Liver (tissue), 9 donors: Measurements from ENCODE around the gene USP37. TPM values are rescaled to one million over a fixed set of nuclear protein-coding genes. Genes with fewer than 3 reads are reported as not detected.

Experiments used
- DNase-seq: peaks from one replicate; pipeline ENCODE4 v3.0.0-alpha.2; 2017; ENCODE audit warnings: low spot score
- H3K27ac ChIP-seq, 2 donors: one replicate each; pipeline ENCODE4 v1.7.0; 2013; ENCODE audit warnings: inconsistent platforms in 2 of 2, low read length in 2 of 2, control low read depth in 1 of 2, low read depth in 1 of 2, mild to moderate bottlenecking in 1 of 2
- H3K27me3 ChIP-seq, 4 donors: one replicate each; pipeline versions ENCODE4 v1.6.1 to v1.7.0; 2013; ENCODE audit warnings: low read length in 3 of 4, inconsistent platforms in 1 of 4, mild to moderate bottlenecking in 1 of 4, moderate library complexity in 1 of 4; ENCODE audit not compliant: control insufficient read depth in 4 of 4, insufficient read depth in 4 of 4
- H3K36me3 ChIP-seq, 4 donors: one replicate each; pipeline versions ENCODE4 v1.6.1 to v1.7.0; 2013; ENCODE audit warnings: low read length in 3 of 4, mild to moderate bottlenecking in 3 of 4, low read depth in 1 of 4, moderate library complexity in 1 of 4; ENCODE audit not compliant: control insufficient read depth in 4 of 4, insufficient read depth in 3 of 4
- H3K4me1 ChIP-seq, 4 donors: one replicate each; pipeline versions ENCODE4 v1.6.1 to v1.7.0; 2013; ENCODE audit warnings: low read length in 3 of 4, mild to moderate bottlenecking in 3 of 4, moderate library complexity in 1 of 4; ENCODE audit not compliant: control insufficient read depth in 4 of 4, insufficient read depth in 4 of 4
- H3K4me3 ChIP-seq, 3 donors: one replicate each; pipeline versions ENCODE4 v1.6.1 to v1.7.0; 2013; ENCODE audit warnings: low read length in 3 of 3, control low read depth in 1 of 3, low read depth in 1 of 3, mild to moderate bottlenecking in 1 of 3
- H3K9ac ChIP-seq, 2 donors: one replicate each; pipeline ENCODE4 v1.7.0; 2013; ENCODE audit warnings: low read length in 2 of 2, mild to moderate bottlenecking in 2 of 2, moderate library complexity in 2 of 2, control low read depth in 1 of 2, low read depth in 1 of 2
- H3K9me3 ChIP-seq, 4 donors: one replicate each; pipeline versions ENCODE4 v1.6.1 to v1.7.0; 2013; ENCODE audit warnings: low read length in 3 of 4; ENCODE audit not compliant: control insufficient read depth in 4 of 4
- EGR1 ChIP-seq, 2 donors: IDR thresholded peaks; 2 replicates each; pipeline ENCODE4 v1.6.1; 2016 to 2018; ENCODE audit warnings: antibody characterized with exemption in 2 of 2, low read depth in 2 of 2
- FOXA1 ChIP-seq: IDR thresholded peaks from 2 replicates; pipeline ENCODE4 v1.6.1; 2016; ENCODE audit warnings: antibody characterized with exemption
- FOXA2 ChIP-seq: IDR thresholded peaks from 2 replicates; pipeline ENCODE4 v1.6.1; 2016; ENCODE audit warnings: antibody characterized with exemption
- GABPA ChIP-seq, 2 donors: IDR thresholded peaks in 1 of 2; conservative IDR thresholded peaks in 1 of 2; 2 replicates each; pipeline ENCODE4 v1.6.1; 2016; ENCODE audit warnings: antibody characterized with exemption in 2 of 2, mild to moderate bottlenecking in 1 of 2, moderate library complexity in 1 of 2
- HNF4A ChIP-seq, 2 donors: conservative IDR thresholded peaks; 2 replicates each; pipeline ENCODE4 v1.6.1; 2016; ENCODE audit warnings: antibody characterized with exemption in 2 of 2, mild to moderate bottlenecking in 2 of 2
- HNF4G ChIP-seq: IDR thresholded peaks from 2 replicates; pipeline ENCODE4 v1.6.1; 2016; ENCODE audit warnings: antibody characterized with exemption
- JUND ChIP-seq, 2 donors: IDR thresholded peaks; 2 replicates each; pipeline ENCODE4 v1.6.1; 2016; ENCODE audit warnings: antibody characterized with exemption in 2 of 2
- NR2F2 ChIP-seq: IDR thresholded peaks from 2 replicates; pipeline ENCODE4 v1.6.1; 2016; ENCODE audit warnings: antibody characterized with exemption
- RAD21 ChIP-seq, 2 donors: IDR thresholded peaks; 2 replicates each; pipeline ENCODE4 v1.6.1; 2016; ENCODE audit warnings: antibody characterized with exemption in 2 of 2, mild to moderate bottlenecking in 2 of 2
- RXRA ChIP-seq, 2 donors: IDR thresholded peaks; 2 replicates each; pipeline ENCODE4 v1.6.1; 2017 to 2018; ENCODE audit warnings: antibody characterized with exemption in 2 of 2, mild to moderate bottlenecking in 1 of 2
- SP1 ChIP-seq: IDR thresholded peaks from 2 replicates; pipeline ENCODE4 v1.6.1; 2018; ENCODE audit warnings: antibody characterized with exemption, mild to moderate bottlenecking
- TAF1 ChIP-seq: conservative IDR thresholded peaks from 2 replicates; pipeline ENCODE4 v1.6.1; 2016; ENCODE audit warnings: antibody characterized with exemption, mild to moderate bottlenecking
- YY1 ChIP-seq: IDR thresholded peaks from 2 replicates; pipeline ENCODE4 v1.6.1; 2016; ENCODE audit warnings: antibody characterized with exemption, mild to moderate bottlenecking
- WGBS: extraction: QIAGEN DNeasy Blood & Tissue Kit; methylation state at CpG from one replicate; pipeline ENCODE4 v1.1.7; 2013; 5-methylcytosine and 5-hydroxymethylcytosine counted together
- polyA plus RNA-seq, 2 donors: library from polyadenylated mRNA; stranded (reverse) in 1 of 2; unstranded in 1 of 2; fragments of 200-250 nt in 1 of 2; fragments of >200 nt in 1 of 2; fragmentation: Nextera tagmentation in 1 of 2; extraction: Ambion mirVana in 1 of 2; gene quantifications; one replicate each; pipeline versions ENCODE4 v1.2.1 to v1.2.3, GENCODE V29; 2013 to 2015
- total RNA-seq, 2 donors: library from RNA; depleted of rRNA; stranded (reverse); fragments of >200 nt; gene quantifications; one replicate each; pipeline ENCODE4 v1.2.3, GENCODE V29; 2014
- TF ChIP-seq, protein P1 (sequence below): IDR thresholded peaks from 2 replicates; pipeline ENCODE4 v1.6.1; 2016; ENCODE audit warnings: antibody characterized with exemption
- TF ChIP-seq, protein P2 (sequence below): fragments of 150-350 bp; IDR thresholded peaks from 2 replicates; pipeline ENCODE4 v1.5.1; 2017; ENCODE audit warnings: improper control_type of control experiment, low read depth, low read length; ENCODE audit not compliant: missing input control
- TF ChIP-seq, protein P3 (sequence below): IDR thresholded peaks from 2 replicates; pipeline ENCODE4 v1.6.1; 2016; ENCODE audit warnings: antibody characterized with exemption
- TF ChIP-seq, protein P4 (sequence below): IDR thresholded peaks from 2 replicates; pipeline ENCODE4 v1.6.1; 2016; ENCODE audit warnings: antibody characterized with exemption
- TF ChIP-seq, protein P5 (sequence below): IDR thresholded peaks from 2 replicates; pipeline ENCODE4 v1.6.1; 2016; ENCODE audit warnings: antibody characterized with exemption, mild to moderate bottlenecking
- donor health status: healthy.
- donor health status: healthy.
- donor health status: healthy.
- donor health status: healthy.
- donor health status: healthy.

Gene USP37
- total and polyA plus RNA-seq, 4 donors: 1.4 to 10.9 (median 4.7) TPM

DNA sequence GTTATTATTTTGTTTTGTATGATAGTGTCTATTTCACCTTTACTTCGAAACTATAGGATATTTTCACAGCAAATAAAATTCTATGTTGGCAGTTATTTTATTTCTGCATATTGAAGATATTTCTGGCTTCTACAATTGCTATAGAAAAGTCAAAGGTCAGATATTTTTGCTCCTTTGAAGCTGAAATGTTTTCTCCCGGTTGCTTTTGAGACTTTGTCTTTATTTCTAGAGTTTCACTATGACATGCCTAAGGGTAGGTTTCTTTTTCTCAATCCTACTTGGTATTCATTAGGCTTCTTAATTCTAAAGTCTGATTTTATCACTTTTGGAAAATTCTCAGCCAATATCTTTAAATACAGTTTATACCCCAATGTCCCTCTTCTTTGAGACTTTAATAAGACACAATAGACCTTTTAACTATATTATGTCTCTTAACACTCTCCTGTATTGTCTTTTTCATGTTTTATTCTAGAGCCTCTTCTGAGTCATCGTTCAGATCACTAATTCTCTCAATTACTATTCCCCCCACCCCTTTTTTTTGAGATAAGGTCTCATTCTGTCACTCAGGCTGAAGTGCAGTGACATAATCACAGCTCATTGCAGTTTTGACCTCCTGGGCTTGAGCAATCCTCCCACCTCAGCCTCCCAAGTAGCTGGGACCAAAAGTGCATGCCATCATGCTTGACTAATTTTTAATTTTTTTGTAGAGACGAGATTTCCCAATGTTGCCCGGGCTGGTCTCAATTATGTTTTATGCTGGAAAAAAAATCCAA is 50.5 kb downstream of the USP37 start:
- 94% methylated on average over 5 of the region's 5 CpGs for WGBS
- no peak overlapping the region for H3K4me3 ChIP-seq
- no peaks in the 10 kb centered on the region for H3K4me1 ChIP-seq
- H3K36me3 ChIP-seq: peaks cover 0 to 6% (median 2%) of the 10 kb centered on the region in 4 donors
- no peak for DNase-seq
- H3K9ac ChIP-seq: no peak overlapping the region
- H3K9me3 ChIP-seq: no peaks in the 10 kb centered on the region
- TF ChIP-seq HNF4A (conservative IDR thresholded peaks at IDR 0.05) (no peak), FOXA1 (no peak), HNF4G (no peak), FOXA2 (no peak), RAD21 (IDR thresholded peaks at IDR 0.05) (no peak), GABPA (IDR thresholded peaks at IDR 0.05 in 1 of 2, conservative IDR thresholded peaks at IDR 0.05 in 1 of 2) (no peak), YY1 (no peak), EGR1 (IDR thresholded peaks at IDR 0.05; ENCODE audit: low read depth in 2 of 2) (no peak), SP1 (no peak), RXRA (IDR thresholded peaks at IDR 0.05) (no peak), NR2F2 (no peak), TAF1 (no peak), JUND (IDR thresholded peaks at IDR 0.05) (no peak)
- TF ChIP-seq, protein P1, sequence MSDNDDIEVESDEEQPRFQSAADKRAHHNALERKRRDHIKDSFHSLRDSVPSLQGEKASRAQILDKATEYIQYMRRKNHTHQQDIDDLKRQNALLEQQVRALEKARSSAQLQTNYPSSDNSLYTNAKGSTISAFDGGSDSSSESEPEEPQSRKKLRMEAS: no peak
- TF ChIP-seq, protein P2, sequence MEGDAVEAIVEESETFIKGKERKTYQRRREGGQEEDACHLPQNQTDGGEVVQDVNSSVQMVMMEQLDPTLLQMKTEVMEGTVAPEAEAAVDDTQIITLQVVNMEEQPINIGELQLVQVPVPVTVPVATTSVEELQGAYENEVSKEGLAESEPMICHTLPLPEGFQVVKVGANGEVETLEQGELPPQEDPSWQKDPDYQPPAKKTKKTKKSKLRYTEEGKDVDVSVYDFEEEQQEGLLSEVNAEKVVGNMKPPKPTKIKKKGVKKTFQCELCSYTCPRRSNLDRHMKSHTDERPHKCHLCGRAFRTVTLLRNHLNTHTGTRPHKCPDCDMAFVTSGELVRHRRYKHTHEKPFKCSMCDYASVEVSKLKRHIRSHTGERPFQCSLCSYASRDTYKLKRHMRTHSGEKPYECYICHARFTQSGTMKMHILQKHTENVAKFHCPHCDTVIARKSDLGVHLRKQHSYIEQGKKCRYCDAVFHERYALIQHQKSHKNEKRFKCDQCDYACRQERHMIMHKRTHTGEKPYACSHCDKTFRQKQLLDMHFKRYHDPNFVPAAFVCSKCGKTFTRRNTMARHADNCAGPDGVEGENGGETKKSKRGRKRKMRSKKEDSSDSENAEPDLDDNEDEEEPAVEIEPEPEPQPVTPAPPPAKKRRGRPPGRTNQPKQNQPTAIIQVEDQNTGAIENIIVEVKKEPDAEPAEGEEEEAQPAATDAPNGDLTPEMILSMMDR: no peak
- TF ChIP-seq, protein P3, sequence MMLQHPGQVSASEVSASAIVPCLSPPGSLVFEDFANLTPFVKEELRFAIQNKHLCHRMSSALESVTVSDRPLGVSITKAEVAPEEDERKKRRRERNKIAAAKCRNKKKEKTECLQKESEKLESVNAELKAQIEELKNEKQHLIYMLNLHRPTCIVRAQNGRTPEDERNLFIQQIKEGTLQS: no peak
- TF ChIP-seq, protein P4, sequence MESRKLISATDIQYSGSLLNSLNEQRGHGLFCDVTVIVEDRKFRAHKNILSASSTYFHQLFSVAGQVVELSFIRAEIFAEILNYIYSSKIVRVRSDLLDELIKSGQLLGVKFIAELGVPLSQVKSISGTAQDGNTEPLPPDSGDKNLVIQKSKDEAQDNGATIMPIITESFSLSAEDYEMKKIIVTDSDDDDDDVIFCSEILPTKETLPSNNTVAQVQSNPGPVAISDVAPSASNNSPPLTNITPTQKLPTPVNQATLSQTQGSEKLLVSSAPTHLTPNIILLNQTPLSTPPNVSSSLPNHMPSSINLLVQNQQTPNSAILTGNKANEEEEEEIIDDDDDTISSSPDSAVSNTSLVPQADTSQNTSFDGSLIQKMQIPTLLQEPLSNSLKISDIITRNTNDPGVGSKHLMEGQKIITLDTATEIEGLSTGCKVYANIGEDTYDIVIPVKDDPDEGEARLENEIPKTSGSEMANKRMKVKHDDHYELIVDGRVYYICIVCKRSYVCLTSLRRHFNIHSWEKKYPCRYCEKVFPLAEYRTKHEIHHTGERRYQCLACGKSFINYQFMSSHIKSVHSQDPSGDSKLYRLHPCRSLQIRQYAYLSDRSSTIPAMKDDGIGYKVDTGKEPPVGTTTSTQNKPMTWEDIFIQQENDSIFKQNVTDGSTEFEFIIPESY: no peak
- TF ChIP-seq, protein P5, sequence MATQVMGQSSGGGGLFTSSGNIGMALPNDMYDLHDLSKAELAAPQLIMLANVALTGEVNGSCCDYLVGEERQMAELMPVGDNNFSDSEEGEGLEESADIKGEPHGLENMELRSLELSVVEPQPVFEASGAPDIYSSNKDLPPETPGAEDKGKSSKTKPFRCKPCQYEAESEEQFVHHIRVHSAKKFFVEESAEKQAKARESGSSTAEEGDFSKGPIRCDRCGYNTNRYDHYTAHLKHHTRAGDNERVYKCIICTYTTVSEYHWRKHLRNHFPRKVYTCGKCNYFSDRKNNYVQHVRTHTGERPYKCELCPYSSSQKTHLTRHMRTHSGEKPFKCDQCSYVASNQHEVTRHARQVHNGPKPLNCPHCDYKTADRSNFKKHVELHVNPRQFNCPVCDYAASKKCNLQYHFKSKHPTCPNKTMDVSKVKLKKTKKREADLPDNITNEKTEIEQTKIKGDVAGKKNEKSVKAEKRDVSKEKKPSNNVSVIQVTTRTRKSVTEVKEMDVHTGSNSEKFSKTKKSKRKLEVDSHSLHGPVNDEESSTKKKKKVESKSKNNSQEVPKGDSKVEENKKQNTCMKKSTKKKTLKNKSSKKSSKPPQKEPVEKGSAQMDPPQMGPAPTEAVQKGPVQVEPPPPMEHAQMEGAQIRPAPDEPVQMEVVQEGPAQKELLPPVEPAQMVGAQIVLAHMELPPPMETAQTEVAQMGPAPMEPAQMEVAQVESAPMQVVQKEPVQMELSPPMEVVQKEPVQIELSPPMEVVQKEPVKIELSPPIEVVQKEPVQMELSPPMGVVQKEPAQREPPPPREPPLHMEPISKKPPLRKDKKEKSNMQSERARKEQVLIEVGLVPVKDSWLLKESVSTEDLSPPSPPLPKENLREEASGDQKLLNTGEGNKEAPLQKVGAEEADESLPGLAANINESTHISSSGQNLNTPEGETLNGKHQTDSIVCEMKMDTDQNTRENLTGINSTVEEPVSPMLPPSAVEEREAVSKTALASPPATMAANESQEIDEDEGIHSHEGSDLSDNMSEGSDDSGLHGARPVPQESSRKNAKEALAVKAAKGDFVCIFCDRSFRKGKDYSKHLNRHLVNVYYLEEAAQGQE: no peak
- no peak overlapping the region for H3K27ac ChIP-seq
- H3K27me3 ChIP-seq: no peaks in the 10 kb centered on the region
